ENCODE results near the gene HYAL3. TPM values are rescaled to one million over a fixed set of nuclear protein-coding genes. Genes with fewer than 3 reads are reported as not detected.

The HYAL3 gene
- total RNA-seq, 2 donors from 2014 or later: 0.74 to 3.5 TPM

GRCh38 chr3:50269977-50270413 is 29.2 kb downstream of the HYAL3 start:
- H3K4me3 ChIP-seq: peak overlapping the region in 1 of 2 donors; percentile 31
- no peaks in the 10 kb centered on the region for H3K36me3 ChIP-seq
- H3K27me3 ChIP-seq: no peaks in the 10 kb centered on the region
- peak overlapping the region; percentile 92 to 97 for H3K27ac ChIP-seq
- no peak for TF ChIP-seq CTCF (IDR thresholded peaks at IDR 0.05)
- no peak for DNase-seq (ENCODE audit: low spot score)
- H3K4me1 ChIP-seq: peaks cover 0 to 83% of the 10 kb centered on the region in 2 donors
- no peaks in the 10 kb centered on the region for H3K9me3 ChIP-seq

GRCh38 chr3:50269460-50269859 is 29.7 kb downstream of the HYAL3 start:
- no peak for DNase-seq (ENCODE audit: low spot score)
- H3K9me3 ChIP-seq: no peaks in the 10 kb centered on the region
- H3K36me3 ChIP-seq: no peaks in the 10 kb centered on the region
- peaks cover 0 to 83% of the 10 kb centered on the region in 2 donors for H3K4me1 ChIP-seq
- H3K27me3 ChIP-seq: no peaks in the 10 kb centered on the region
- TF ChIP-seq CTCF (IDR thresholded peaks at IDR 0.05): no peak
- H3K27ac ChIP-seq: peak overlapping the region; percentile 92 to 97
- H3K4me3 ChIP-seq: peak overlapping the region; percentile 20 to 31

- no peaks in the 10 kb centered on the region for H3K27me3 ChIP-seq
- H3K27ac ChIP-seq: peak within 1 kb of the TSS; percentile 92 to 97
- H3K4me1 ChIP-seq: peaks cover 0 to 83% of the 10 kb centered on the region in 2 donors
- no peaks in the 10 kb centered on the region for H3K36me3 ChIP-seq
- TF ChIP-seq CTCF (IDR thresholded peaks at IDR 0.05): no peak
- peak within 1 kb of the TSS; percentile 20 to 54 for H3K4me3 ChIP-seq
- no peak for DNase-seq (ENCODE audit: low spot score)
- no peaks in the 10 kb centered on the region for H3K9me3 ChIP-seq
Measured at GRCh38 chr3:50268703-50269451, 30.3 kb downstream of the HYAL3 start, which contains the start of gene SEMA3B. TSS of gene SEMA3B (plus strand) at chr3:50269147. CDS start at chr3:50269241, 94 bp downstream.

- H3K27ac ChIP-seq: peak overlapping the region; percentile 92 to 97
- no peak for DNase-seq (ENCODE audit: low spot score)
- H3K36me3 ChIP-seq: no peaks in the 10 kb centered on the region
- H3K27me3 ChIP-seq: no peaks in the 10 kb centered on the region
- no peak for TF ChIP-seq CTCF (IDR thresholded peaks at IDR 0.05)
- H3K4me1 ChIP-seq: peaks cover 0 to 79% of the 10 kb centered on the region in 2 donors
- H3K9me3 ChIP-seq: no peaks in the 10 kb centered on the region
- H3K4me3 ChIP-seq: peak overlapping the region in 1 of 2 donors; percentile 54
Measured at GRCh38 chr3:50268276-50268675, 30.9 kb downstream of the HYAL3 start.

- Histone ChIP-seq H3K4me3 (peak overlapping the region; percentile 54 to 60), H3K27ac (peak overlapping the region; percentile 92 to 97), H3K4me1 (peaks cover 0 to 71% of the 10 kb centered on the region in 2 donors), H3K9me3 (no peaks in the 10 kb centered on the region), H3K36me3 (no peaks in the 10 kb centered on the region), H3K27me3 (no peaks in the 10 kb centered on the region)
- DNase-seq (ENCODE audit: low spot score): no peak
- TF ChIP-seq CTCF (IDR thresholded peaks at IDR 0.05): no peak
Measured at GRCh38 chr3:50267280-50267913, 31.8 kb downstream of the HYAL3 start.

Measured in right atrium auricular region (tissue), 2 donors.